Endometrial microvascular endothelial cells (primary cell): ENCODE data around the gene AMZ2. TPM values are rescaled to one million over a fixed set of nuclear protein-coding genes. Genes with fewer than 3 reads are reported as not detected.
"Not testable (repeated sequence)": the region's sequence is repeated elsewhere in the genome, so short reads cannot be mapped to it uniquely, and the experiment has no call there.

Experiments used
- in situ Hi-C: cut with HindIII; loops from 2 replicates; pipeline ENCODE4 v1.10.0; 2017; ENCODE audit warnings: low sequenced_read_pairs, low pct_unique_long_range_greater_than_20kb; ENCODE audit errors: inconsistent ontology term
- total RNA-seq: library from RNA; depleted of rRNA; stranded (reverse); fragments of >200 nt; gene quantifications from one replicate; pipeline ENCODE4 v1.2.3, GENCODE V29; 2015; ENCODE audit errors: inconsistent ontology term

AMZ2 gene
- total RNA-seq, 1 donor from 2014 or later, result 110 TPM

- in situ Hi-C loops, result no loop called here
These were observed 8.0 kb upstream of the AMZ2 start for GRCh38 chr17:68239632-68240366.

- in situ Hi-C loops, result no loop called here
These were observed 1.4 kb upstream of the AMZ2 start for GRCh38 chr17:68246271-68247028.

GRCh38 chr17:68248199-68248825 lies 469 bp downstream of the AMZ2 start:
- in situ Hi-C loops, result no loop called here

- in situ Hi-C loops, result no loop called here
These were observed 1.0 kb downstream of the AMZ2 start for GRCh38 chr17:68248891-68249290.

- in situ Hi-C loops, result no loop called here
These were observed 1.5 kb downstream of the AMZ2 start for GRCh38 chr17:68249354-68249765.

- in situ Hi-C loops, result not testable (repeated sequence)
These were observed 5.6 kb downstream of the AMZ2 start for GRCh38 chr17:68253426-68253825.

GRCh38 chr17:68255151-68255550 lies 7.3 kb downstream of the AMZ2 start:
- in situ Hi-C loops, result no loop called here

GRCh38 chr17:68255731-68256538 lies 8.1 kb downstream of the AMZ2 start:
- in situ Hi-C loops, result no loop called here

- in situ Hi-C loops, result not testable (repeated sequence)
These were observed 8.9 kb downstream of the AMZ2 start for GRCh38 chr17:68256701-68257100.

GRCh38 chr17:68257934-68258333 lies 10.1 kb downstream of the AMZ2 start:
- in situ Hi-C loops, result no loop called here

- in situ Hi-C loops, result not testable (repeated sequence)
These were observed 11.2 kb downstream of the AMZ2 start for GRCh38 chr17:68258890-68259647.

GRCh38 chr17:68259648-68259951 lies 11.8 kb downstream of the AMZ2 start:
- in situ Hi-C loops, result not testable (repeated sequence)

- in situ Hi-C loops, result no loop called here
These were observed 12.4 kb downstream of the AMZ2 start for GRCh38 chr17:68260051-68260762.

- in situ Hi-C loops, result not testable (repeated sequence)
These were observed 14.6 kb downstream of the AMZ2 start for GRCh38 chr17:68262467-68262866.

GRCh38 chr17:68263101-68263681 lies 15.3 kb downstream of the AMZ2 start:
- in situ Hi-C loops, result not testable (repeated sequence)

GRCh38 chr17:68265833-68266232 lies 18.0 kb downstream of the AMZ2 start:
- in situ Hi-C loops, result not testable (repeated sequence)

GRCh38 chr17:68273722-68274121 lies 25.9 kb downstream of the AMZ2 start:
- in situ Hi-C loops, result no loop called here

- in situ Hi-C loops, result not testable (repeated sequence)
These were observed 28.5 kb downstream of the AMZ2 start for GRCh38 chr17:68276339-68276738.
